GM18951 (cell line): ENCODE measurements around the gene MALRD1.

Experiments
- POLR2A ChIP-seq: IDR thresholded peaks from 4 replicates; pipeline ENCODE4 v1.6.1; 2011; ENCODE audit warnings: mild to moderate bottlenecking; ENCODE audit not compliant: insufficient read length, insufficient read depth; ENCODE audit errors: extremely low read depth
- in situ Hi-C: fragments of 300-500 bp; cut with MboI; formaldehyde crosslinking; loops from one replicate; pipeline ENCODE4 v1.12.0; 2022; ENCODE audit warnings: low sequenced_read_pairs, mixed read lengths, inconsistent platforms; ENCODE audit not compliant: unreplicated experiment

Gene MALRD1

GRCh38 chr10:19204246-19204917 lies 155.8 kb downstream of the MALRD1 start:
- in situ Hi-C loops = no loop called here
- no peak for TF ChIP-seq POLR2A

- TF ChIP-seq POLR2A = no peak
- in situ Hi-C loops = no loop called here
Measured at GRCh38 chr10:19209319-19209718, 160.7 kb downstream of the MALRD1 start.

- in situ Hi-C loops = no loop called here
Measured at GRCh38 chr10:19212590-19212989, 164.0 kb downstream of the MALRD1 start.

GRCh38 chr10:19221216-19221615 lies 172.6 kb downstream of the MALRD1 start:
- in situ Hi-C loops = no loop called here
- TF ChIP-seq POLR2A = no peak

More at GRCh38 chr10:19212590-19212989, 164.0 kb downstream of the MALRD1 start:
- no peak for TF ChIP-seq POLR2A

- in situ Hi-C loops = no loop called here
- TF ChIP-seq POLR2A = no peak
Measured at GRCh38 chr10:19226025-19226424, 177.4 kb downstream of the MALRD1 start.

- in situ Hi-C loops = no loop called here
- no peak for TF ChIP-seq POLR2A
Measured at GRCh38 chr10:19231034-19231433, 182.4 kb downstream of the MALRD1 start.

- in situ Hi-C loops = no loop called here
- no peak for TF ChIP-seq POLR2A
Measured at GRCh38 chr10:19245889-19246752, 197.5 kb downstream of the MALRD1 start.

DNA sequence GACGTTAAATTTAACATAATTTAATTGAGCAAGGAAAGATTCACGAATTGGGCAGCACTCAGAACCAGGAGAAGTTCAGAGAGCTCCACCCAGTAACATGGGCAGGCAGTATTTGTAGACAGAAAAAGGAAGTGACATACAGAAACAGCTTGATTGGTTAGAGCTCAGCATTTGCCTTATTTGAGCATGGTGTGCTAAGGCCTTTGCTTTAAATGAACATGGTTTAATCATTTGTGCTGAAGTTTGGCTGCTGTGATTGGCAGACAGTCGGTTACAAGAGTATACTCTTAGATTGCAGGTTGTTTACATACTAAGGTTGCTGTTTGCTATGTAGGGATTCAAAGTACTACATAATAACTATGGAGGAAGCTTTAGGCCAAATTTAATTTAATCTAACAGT lies 199.2 kb downstream of the MALRD1 start:
- no peak for TF ChIP-seq POLR2A
- in situ Hi-C loops = no loop called here

DNA sequence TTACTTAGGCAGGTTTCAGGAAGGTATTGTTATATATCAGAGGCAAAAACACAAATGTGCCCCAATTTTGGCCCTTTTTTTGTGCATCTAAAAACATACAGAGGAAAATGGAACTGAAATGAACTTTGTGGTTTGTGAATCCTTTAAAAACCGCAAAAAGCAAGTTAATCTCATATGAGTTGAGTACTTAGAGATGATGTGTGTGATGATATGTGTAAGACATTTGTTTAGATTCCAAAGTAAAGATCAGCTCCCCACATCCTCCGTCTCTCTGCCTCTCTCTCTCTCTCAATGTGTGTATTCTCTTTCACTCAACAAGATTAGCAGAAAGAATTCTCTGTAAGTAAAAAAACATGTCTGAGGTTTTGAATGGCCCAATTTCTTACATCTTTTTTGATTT lies 201.9 kb downstream of the MALRD1 start:
- no peak for TF ChIP-seq POLR2A
- in situ Hi-C loops = no loop called here

GRCh38 chr10:19252531-19252930 lies 203.9 kb downstream of the MALRD1 start:
- in situ Hi-C loops = no loop called here
- no peak for TF ChIP-seq POLR2A

DNA sequence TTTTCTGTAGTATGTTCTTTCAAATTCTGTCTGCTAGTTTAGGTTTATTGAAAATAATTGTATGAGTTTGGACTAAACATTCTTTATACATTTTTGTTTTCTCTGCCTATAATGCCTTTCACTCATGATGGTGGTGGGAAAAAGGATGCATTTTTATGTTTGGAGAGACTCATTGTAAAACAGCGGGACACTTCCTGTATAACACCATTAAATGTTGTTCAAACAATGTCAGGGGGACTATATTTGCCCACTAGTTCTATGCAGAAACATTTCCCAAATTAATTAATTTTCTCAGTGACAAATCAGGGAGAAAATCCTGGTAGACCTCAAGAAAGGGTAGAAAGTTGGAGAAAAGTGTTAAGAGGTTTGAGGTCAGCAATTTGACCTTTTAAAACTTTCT lies 207.7 kb downstream of the MALRD1 start:
- in situ Hi-C loops = no loop called here
- TF ChIP-seq POLR2A = no peak

DNA sequence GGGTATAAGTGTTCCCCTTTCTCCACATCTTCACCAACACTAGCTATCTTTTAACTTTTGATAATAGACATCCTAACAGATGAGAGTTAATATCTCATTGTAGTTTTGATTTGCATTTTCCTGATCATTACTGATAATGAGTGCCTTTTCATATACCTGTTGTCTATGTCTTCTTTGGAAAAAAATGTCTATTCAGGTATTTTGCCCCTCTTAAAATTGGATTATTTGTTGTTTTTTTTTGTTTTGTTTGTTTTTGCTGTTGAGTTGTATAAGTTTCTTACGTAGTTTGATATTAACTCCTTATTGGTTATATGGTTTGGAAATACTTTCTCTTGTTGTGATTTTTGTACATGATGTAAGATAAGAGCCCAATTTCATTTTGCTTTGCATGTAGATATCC lies 214.7 kb downstream of the MALRD1 start:
- no peak for TF ChIP-seq POLR2A
- in situ Hi-C loops = no loop called here

DNA sequence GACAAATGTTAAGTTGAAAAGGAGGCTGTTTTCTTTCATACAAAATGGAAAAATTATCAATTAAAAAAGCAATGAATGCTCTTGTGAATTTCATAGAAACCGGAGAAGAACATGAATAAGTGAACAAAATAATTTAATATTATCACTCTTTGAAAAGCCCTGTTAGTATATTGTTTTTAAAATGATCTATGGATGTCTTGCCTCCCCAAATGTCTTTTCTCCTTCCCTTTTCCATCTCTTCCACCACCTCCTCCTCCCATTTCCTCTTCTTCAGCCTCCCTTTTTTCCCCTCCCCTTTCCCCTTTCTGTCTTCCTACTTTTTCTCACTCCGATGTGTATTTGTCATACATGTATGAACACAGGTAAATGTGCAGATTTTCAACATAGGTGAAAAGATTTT lies 234.7 kb downstream of the MALRD1 start:
- in situ Hi-C loops = no loop called here
- no peak for TF ChIP-seq POLR2A

DNA sequence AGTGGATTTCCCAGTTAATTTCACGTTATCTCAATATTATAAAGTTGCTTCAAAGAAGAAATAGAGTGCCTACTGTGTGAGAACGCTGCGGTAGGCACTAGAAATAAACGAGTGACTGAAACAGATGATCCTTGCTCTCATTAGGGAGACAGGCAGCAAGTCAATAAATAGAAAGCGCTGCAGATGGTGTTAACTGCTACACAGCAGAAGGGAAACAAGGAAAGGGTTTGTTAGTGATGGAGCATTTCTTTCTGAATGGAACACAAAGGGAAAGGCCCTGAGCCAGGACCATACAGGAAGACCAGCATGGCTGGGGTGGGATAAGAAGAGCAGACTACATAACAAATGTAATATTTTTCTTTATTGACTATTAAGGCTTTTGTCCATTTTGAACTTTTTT lies 235.2 kb downstream of the MALRD1 start:
- in situ Hi-C loops = no loop called here
- TF ChIP-seq POLR2A = no peak
